ENCODE measurements around the gene GDI2. TPM values are rescaled to one million over a fixed set of nuclear protein-coding genes. Genes with fewer than 3 reads are reported as not detected.

The GDI2 gene
- total RNA-seq, 1 donor from 2014 or later: 254 TPM

- H3K9me3 Mint-ChIP-seq (ENCODE audit: low read depth): no peaks in the 10 kb centered on the region
- H3K27ac Mint-ChIP-seq (ENCODE audit: unreplicated experiment): no peak overlapping the region
- no peaks in the 10 kb centered on the region for H3K4me1 Mint-ChIP-seq (ENCODE audit: low read depth)
- H3K36me3 Mint-ChIP-seq (ENCODE audit: low read depth): peaks cover 51% of the 10 kb centered on the region
- no peak overlapping the region for H3K4me3 Mint-ChIP-seq (ENCODE audit: unreplicated experiment)
- no peak for DNase-seq (ENCODE audit: low spot score)
- TF ChIP-seq CTCF (IDR thresholded peaks at IDR 0.05): no peak
- H3K27me3 Mint-ChIP-seq (ENCODE audit: low read depth): no peaks in the 10 kb centered on the region
These were observed 50.7 kb downstream of the GDI2 start for GRCh38 chr10:5762531-5762930.

GRCh38 chr10:5761220-5761619 is 52.0 kb downstream of the GDI2 start:
- H3K4me3 Mint-ChIP-seq (ENCODE audit: unreplicated experiment): no peak overlapping the region
- TF ChIP-seq CTCF (IDR thresholded peaks at IDR 0.05): no peak
- no peaks in the 10 kb centered on the region for H3K9me3 Mint-ChIP-seq (ENCODE audit: low read depth)
- H3K27me3 Mint-ChIP-seq (ENCODE audit: low read depth): no peaks in the 10 kb centered on the region
- peaks cover 50% of the 10 kb centered on the region for H3K36me3 Mint-ChIP-seq (ENCODE audit: low read depth)
- no peak for DNase-seq (ENCODE audit: low spot score)
- H3K4me1 Mint-ChIP-seq (ENCODE audit: low read depth): no peaks in the 10 kb centered on the region
- H3K27ac Mint-ChIP-seq (ENCODE audit: unreplicated experiment): no peak overlapping the region

- no peaks in the 10 kb centered on the region for H3K9me3 Mint-ChIP-seq (ENCODE audit: low read depth)
- no peaks in the 10 kb centered on the region for H3K27me3 Mint-ChIP-seq (ENCODE audit: low read depth)
- peaks cover 44% of the 10 kb centered on the region for H3K36me3 Mint-ChIP-seq (ENCODE audit: low read depth)
- no peak for DNase-seq (ENCODE audit: low spot score)
- H3K4me3 Mint-ChIP-seq (ENCODE audit: unreplicated experiment): no peak overlapping the region
- no peaks in the 10 kb centered on the region for H3K4me1 Mint-ChIP-seq (ENCODE audit: low read depth)
- no peak overlapping the region for H3K27ac Mint-ChIP-seq (ENCODE audit: unreplicated experiment)
- no peak for TF ChIP-seq CTCF (IDR thresholded peaks at IDR 0.05)
These were observed 52.7 kb downstream of the GDI2 start for GRCh38 chr10:5760515-5760914.

- H3K4me1 Mint-ChIP-seq (ENCODE audit: low read depth): no peaks in the 10 kb centered on the region
- H3K4me3 Mint-ChIP-seq (ENCODE audit: unreplicated experiment): no peak overlapping the region
- TF ChIP-seq CTCF (IDR thresholded peaks at IDR 0.05): no peak
- DNase-seq (ENCODE audit: low spot score): no peak
- H3K36me3 Mint-ChIP-seq (ENCODE audit: low read depth): peaks cover 34% of the 10 kb centered on the region
- no peaks in the 10 kb centered on the region for H3K27me3 Mint-ChIP-seq (ENCODE audit: low read depth)
- H3K27ac Mint-ChIP-seq (ENCODE audit: unreplicated experiment): no peak overlapping the region
- no peaks in the 10 kb centered on the region for H3K9me3 Mint-ChIP-seq (ENCODE audit: low read depth)
These were observed 54.3 kb downstream of the GDI2 start for GRCh38 chr10:5758927-5759326.

GRCh38 chr10:5757766-5758517 is 55.3 kb downstream of the GDI2 start:
- no peaks in the 10 kb centered on the region for H3K27me3 Mint-ChIP-seq (ENCODE audit: low read depth)
- DNase-seq (ENCODE audit: low spot score): no peak
- TF ChIP-seq CTCF (IDR thresholded peaks at IDR 0.05): no peak
- H3K4me3 Mint-ChIP-seq (ENCODE audit: unreplicated experiment): no peak overlapping the region
- H3K36me3 Mint-ChIP-seq (ENCODE audit: low read depth): peaks cover 37% of the 10 kb centered on the region
- no peak overlapping the region for H3K27ac Mint-ChIP-seq (ENCODE audit: unreplicated experiment)
- H3K9me3 Mint-ChIP-seq (ENCODE audit: low read depth): no peaks in the 10 kb centered on the region
- peaks cover 1% of the 10 kb centered on the region for H3K4me1 Mint-ChIP-seq (ENCODE audit: low read depth)
